Measurements from ENCODE around the gene ADH1B. TPM values are rescaled to one million over a fixed set of nuclear protein-coding genes. Genes with fewer than 3 reads are reported as not detected.
A peak's percentile ranks its signal among the peaks of the same experiment; 100 is the strongest.

Gene ADH1B
- polyA plus RNA-seq, 1 experiment: 29.1 TPM

DNA sequence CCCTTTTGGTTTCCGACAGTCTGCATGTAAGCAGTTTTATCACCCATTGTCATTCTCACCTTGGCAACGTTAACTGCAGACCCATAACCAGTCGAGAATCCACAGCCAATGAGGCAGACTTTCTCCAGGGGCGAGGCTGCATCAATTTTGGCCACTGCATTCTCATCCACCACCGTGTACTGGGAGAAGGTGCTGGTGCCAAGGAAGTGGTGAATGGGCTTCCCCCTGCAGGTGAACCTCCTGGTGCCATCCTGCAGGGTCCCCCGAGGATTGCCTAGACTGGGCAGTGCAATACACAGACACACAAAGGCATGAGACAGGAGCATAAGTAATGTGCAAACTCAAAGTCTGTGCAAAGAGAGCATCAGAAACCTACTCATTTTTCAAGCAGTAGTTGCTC, 5.4 kb downstream of the ADH1B start:
- Histone ChIP-seq H3K27ac (ENCODE audit: low read depth, low read length) (no peak overlapping the region), H3K27me3 (ENCODE audit: control insufficient read depth, insufficient read depth, low read length) (no peaks in the 10 kb centered on the region), H3K4me3 (ENCODE audit: low read depth, low read length) (no peak overlapping the region), H3K9me3 (ENCODE audit: control insufficient read depth, insufficient read depth, low read length) (no peaks in the 10 kb centered on the region)
- no peak for DNase-seq (ENCODE audit: low read depth, low spot score)
- ChIA-PET CTCF (no interaction called here), POLR2A (no interaction called here)
- TF ChIP-seq, protein P1, sequence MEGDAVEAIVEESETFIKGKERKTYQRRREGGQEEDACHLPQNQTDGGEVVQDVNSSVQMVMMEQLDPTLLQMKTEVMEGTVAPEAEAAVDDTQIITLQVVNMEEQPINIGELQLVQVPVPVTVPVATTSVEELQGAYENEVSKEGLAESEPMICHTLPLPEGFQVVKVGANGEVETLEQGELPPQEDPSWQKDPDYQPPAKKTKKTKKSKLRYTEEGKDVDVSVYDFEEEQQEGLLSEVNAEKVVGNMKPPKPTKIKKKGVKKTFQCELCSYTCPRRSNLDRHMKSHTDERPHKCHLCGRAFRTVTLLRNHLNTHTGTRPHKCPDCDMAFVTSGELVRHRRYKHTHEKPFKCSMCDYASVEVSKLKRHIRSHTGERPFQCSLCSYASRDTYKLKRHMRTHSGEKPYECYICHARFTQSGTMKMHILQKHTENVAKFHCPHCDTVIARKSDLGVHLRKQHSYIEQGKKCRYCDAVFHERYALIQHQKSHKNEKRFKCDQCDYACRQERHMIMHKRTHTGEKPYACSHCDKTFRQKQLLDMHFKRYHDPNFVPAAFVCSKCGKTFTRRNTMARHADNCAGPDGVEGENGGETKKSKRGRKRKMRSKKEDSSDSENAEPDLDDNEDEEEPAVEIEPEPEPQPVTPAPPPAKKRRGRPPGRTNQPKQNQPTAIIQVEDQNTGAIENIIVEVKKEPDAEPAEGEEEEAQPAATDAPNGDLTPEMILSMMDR (IDR thresholded peaks at IDR 0.05; ENCODE audit: low read depth, low read length): no peak

DNA sequence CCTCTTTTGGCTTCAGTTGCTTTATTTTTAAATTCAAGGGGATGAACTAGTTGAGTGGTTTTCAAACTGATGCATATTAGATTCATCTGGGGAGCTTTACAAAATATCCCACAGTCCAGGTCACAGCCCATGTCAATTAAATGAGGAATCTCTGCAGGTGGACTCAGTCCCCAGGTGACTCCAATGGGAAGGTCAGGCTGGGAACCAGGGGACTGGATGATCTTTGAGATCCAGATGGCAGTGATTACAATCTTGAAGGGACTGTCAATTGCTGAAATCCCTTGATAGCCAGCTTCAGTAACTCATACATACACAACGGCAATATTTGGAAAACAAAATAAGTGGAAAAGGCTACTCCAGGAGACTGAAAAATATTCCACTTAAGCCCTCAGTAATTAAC, 7.0 kb downstream of the ADH1B start:
- H3K9me3 ChIP-seq (ENCODE audit: control insufficient read depth, insufficient read depth, low read length): no peaks in the 10 kb centered on the region
- ChIA-PET CTCF (no interaction called here), POLR2A (no interaction called here)
- no peak for DNase-seq (ENCODE audit: low read depth, low spot score)
- H3K27me3 ChIP-seq (ENCODE audit: control insufficient read depth, insufficient read depth, low read length): no peaks in the 10 kb centered on the region
- TF ChIP-seq, protein P1 (IDR thresholded peaks at IDR 0.05; ENCODE audit: low read depth, low read length): no peak
- no peak overlapping the region for H3K4me3 ChIP-seq (ENCODE audit: low read depth, low read length)
- no peak overlapping the region for H3K27ac ChIP-seq (ENCODE audit: low read depth, low read length)

DNA sequence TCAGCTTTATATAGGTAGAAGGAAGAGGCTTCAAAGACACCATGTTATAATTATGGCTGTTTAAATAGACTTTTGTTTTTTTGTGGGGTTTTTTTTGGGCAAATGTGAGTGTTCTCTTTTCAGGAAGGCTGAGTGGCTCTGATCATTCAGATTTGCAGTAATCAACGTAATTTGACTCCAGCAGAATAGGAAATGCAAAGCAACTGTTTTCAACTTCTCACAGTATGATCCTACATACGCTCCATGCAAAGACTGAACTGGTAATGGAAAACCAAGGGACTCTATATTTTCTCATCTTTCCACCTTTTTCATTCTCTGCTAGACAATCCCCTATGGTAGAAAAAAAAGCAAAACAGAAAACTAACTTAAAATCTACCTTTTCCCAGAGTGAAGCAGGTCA, 10.8 kb downstream of the ADH1B start:
- no peak for DNase-seq (ENCODE audit: low read depth, low spot score)
- Histone ChIP-seq H3K27ac (ENCODE audit: low read depth, low read length) (no peak overlapping the region), H3K27me3 (ENCODE audit: control insufficient read depth, insufficient read depth, low read length) (no peaks in the 10 kb centered on the region), H3K4me3 (ENCODE audit: low read depth, low read length) (no peak overlapping the region), H3K9me3 (ENCODE audit: control insufficient read depth, insufficient read depth, low read length) (no peaks in the 10 kb centered on the region)
- ChIA-PET POLR2A (no interaction called here), CTCF (interaction anchor here (0.8 kb wide), 1 partner anchor 95 kb away, joined by 3 read pairs; no protein-coding TSS in a partner anchor)
- TF ChIP-seq, protein P1 (IDR thresholded peaks at IDR 0.05; ENCODE audit: low read depth, low read length): no peak

DNA sequence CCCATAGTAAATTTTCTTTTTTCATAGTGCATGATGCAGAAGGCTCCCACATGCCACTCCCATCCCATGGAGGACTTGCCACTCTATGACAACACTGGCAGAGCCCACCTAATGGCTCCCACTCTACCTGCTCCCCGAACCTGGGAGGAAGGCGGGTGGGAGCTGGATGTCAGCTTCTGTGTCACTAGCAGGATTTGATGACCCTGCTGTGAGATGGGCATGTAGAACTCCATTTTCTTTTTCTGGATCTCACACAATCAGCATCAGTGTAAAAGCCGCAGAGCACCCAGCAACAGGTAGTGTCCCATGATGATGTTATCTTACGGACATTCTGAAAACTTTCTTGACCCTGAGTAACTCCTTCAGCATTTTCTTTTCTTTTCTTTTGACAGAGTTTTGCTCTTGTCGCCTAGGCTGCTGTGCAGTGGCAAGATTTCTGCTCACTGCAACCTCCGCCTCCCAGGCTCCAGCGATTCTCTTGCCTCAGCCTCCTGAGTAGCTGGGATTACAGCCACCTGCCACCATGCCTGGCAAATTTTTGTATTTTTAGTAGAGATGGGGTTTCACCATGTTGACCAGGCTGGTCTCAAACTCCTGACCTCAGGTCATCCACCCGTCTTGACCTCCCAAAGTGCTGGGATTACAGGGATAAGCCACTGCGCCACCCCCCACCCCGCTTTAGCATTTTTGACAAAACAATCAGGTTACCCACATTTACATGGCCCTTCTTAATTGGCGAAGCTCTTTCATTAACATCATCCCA, 15.4 kb downstream of the ADH1B start:
- no peak for DNase-seq (ENCODE audit: low read depth, low spot score)
- H3K27ac ChIP-seq (ENCODE audit: low read depth, low read length): no peak overlapping the region
- H3K9me3 ChIP-seq (ENCODE audit: control insufficient read depth, insufficient read depth, low read length): peaks cover 4% of the 10 kb centered on the region; the same call in 1 of the 2 replicates
- no peaks in the 10 kb centered on the region for H3K27me3 ChIP-seq (ENCODE audit: control insufficient read depth, insufficient read depth, low read length)
- H3K4me3 ChIP-seq (ENCODE audit: low read depth, low read length): no peak overlapping the region
- POLR2A ChIA-PET: no interaction called here
- CTCF ChIA-PET: interaction anchor here (0.7 kb wide), 1 partner anchor 31 kb away, joined by 3 read pairs; no protein-coding TSS in a partner anchor
- TF ChIP-seq, protein P1 (IDR thresholded peaks at IDR 0.05; ENCODE audit: low read depth, low read length): no peak

DNA sequence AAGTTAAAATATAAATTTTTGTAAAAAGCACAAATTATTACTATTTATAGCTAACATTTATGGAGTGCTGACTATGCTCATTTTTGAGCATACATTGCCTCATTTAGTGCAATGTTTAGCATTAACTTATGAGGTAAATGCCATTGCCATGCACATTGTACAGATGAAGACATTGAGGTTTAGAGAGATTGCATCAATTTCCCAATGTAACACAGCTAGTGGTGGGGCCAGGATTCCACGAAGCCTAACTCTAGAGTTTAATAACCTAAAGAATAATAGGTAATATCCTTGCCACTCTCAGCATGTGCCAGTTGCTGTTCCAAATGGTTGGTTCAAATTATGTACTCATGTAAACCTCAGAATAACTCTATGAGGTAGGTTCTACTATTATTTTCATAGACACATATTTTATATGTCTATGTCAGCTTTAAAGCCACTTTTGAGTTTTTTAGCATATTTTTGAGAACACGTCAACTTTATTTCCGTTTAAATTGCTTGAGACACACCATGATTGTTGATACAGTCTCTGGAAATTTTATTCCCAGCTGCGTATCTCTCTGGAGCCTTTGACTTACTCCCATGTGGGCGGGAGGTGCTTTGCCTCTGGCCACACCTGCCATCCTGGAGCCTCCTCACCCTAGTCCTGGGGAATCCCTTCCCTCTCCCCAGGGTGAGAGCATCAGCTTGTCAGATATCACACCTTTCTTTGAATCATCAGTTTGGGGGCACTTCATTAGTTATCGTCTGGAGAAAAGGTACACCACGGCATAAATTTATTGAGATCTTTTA, 19.6 kb downstream of the ADH1B start:
- Histone ChIP-seq H3K9me3 (ENCODE audit: control insufficient read depth, insufficient read depth, low read length) (peaks cover 4% of the 10 kb centered on the region; the same call in 1 of the 2 replicates), H3K27me3 (ENCODE audit: control insufficient read depth, insufficient read depth, low read length) (no peaks in the 10 kb centered on the region), H3K27ac (ENCODE audit: low read depth, low read length) (peak overlapping the region; percentile 77), H3K4me3 (ENCODE audit: low read depth, low read length) (no peak overlapping the region)
- TF ChIP-seq, protein P1 (IDR thresholded peaks at IDR 0.05; ENCODE audit: low read depth, low read length): no peak
- DNase-seq (ENCODE audit: low read depth, low spot score): peak; percentile 6
- ChIA-PET CTCF (interaction anchor here (1.0 to 2.0 kb wide), 3 partner anchors 100 to 158 kb away, joined by 3 to 7 read pairs (median 3); partner anchors contain the start of gene ADH4), POLR2A (no interaction called here)
